AG10803 (cell line): ENCODE results near the gene ROR2.

Source experiments
- DNase-seq: peaks from one replicate; pipeline ENCODE4 v3.0.0; 2010; ENCODE audit warnings: low read depth
- H3K4me3 ChIP-seq: 2 replicates; pipeline ENCODE4 v1.5.1; 2011; ENCODE audit warnings: mild to moderate bottlenecking, low read length, control low read depth
- TF ChIP-seq, protein P1 (sequence below): conservative IDR thresholded peaks from 2 replicates; pipeline ENCODE4 v1.5.1; 2011; ENCODE audit warnings: mild to moderate bottlenecking, low read length, control low read depth, inconsistent platforms

The ROR2 gene

DNA sequence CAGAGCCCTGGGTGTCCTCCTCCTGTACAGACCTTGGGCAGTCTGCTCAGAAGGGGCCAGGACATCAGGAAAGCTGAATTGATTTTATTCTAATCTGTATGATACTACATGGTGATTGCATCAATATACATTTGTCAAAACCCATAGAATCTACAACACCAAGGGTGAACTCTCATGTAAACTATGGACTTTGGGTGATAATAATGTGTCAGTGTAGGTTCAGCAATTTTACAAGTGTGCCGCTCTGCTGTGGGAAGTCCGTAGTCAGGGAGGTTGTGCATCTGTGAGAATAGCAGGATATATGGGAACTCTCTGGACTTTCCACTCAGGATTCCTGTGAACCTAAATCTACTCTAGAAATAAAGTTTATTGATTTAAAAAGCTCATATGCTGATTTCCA, 371.1 kb downstream of the ROR2 start:
- no peak overlapping the region for H3K4me3 ChIP-seq
- DNase-seq, result no peak
- TF ChIP-seq, protein P1, sequence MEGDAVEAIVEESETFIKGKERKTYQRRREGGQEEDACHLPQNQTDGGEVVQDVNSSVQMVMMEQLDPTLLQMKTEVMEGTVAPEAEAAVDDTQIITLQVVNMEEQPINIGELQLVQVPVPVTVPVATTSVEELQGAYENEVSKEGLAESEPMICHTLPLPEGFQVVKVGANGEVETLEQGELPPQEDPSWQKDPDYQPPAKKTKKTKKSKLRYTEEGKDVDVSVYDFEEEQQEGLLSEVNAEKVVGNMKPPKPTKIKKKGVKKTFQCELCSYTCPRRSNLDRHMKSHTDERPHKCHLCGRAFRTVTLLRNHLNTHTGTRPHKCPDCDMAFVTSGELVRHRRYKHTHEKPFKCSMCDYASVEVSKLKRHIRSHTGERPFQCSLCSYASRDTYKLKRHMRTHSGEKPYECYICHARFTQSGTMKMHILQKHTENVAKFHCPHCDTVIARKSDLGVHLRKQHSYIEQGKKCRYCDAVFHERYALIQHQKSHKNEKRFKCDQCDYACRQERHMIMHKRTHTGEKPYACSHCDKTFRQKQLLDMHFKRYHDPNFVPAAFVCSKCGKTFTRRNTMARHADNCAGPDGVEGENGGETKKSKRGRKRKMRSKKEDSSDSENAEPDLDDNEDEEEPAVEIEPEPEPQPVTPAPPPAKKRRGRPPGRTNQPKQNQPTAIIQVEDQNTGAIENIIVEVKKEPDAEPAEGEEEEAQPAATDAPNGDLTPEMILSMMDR, result no peak

DNA sequence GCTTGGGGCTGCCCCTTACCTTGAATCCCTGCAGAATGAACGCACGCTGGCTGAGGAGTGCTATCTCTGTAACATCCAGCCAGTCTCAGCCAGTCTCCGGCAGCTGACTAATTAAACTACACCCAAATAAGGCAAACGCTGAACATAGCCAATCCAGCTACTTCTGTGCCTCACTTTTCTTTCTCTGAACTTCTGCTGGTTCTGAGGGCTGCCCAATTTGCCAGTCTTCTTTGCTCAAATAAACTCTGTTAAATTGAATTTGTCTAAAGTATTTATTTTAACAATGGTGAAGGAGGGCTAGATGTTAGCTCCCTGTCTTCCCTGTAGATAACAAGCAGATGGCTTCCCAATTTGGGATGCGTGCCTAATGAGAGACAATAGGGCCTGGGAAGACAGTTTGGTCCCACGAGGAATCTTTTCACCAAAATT, 372.4 kb downstream of the ROR2 start:
- TF ChIP-seq, protein P1, result no peak
- no peak overlapping the region for H3K4me3 ChIP-seq
- no peak for DNase-seq

DNA sequence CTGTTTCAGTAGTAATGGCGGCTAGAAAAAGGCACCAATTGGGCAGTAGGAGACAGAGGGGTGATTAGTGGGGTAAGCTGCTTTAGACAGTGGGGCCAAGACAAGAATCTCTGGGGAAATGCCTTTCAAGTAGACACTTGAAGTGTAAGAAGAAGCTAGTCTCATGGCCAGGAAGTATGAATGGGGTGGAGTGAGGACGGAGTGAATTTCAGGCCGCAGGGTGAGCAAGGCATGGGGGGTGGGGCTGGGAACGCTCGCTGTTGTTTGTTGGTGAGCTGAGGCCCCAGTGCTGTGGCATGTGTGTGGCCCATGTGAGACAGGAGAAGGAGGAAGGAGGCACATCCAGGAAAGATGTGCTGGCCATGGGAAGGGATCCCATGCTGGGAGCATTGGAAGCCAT, 377.2 kb downstream of the ROR2 start:
- no peak for DNase-seq
- no peak overlapping the region for H3K4me3 ChIP-seq
- TF ChIP-seq, protein P1, result no peak

DNA sequence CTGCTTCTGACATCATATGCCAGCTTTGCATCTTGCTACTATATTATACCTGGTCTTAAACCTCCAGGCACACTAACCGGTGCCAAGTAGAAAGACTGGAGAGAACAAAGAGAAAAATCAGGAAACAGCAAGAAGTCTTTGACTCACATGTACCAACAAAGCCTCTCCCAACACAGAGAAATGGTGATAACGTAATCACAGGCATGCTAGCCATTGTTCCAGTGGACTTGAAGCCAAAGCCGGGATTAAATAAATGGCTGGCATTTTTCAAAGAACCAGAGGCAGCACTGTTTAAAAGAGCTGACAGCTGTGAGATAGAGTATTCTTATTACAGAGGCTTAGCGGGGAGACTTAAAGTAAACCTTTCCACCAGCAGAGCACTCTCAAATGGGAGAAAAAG, 378.0 kb downstream of the ROR2 start:
- no peak for DNase-seq

DNA sequence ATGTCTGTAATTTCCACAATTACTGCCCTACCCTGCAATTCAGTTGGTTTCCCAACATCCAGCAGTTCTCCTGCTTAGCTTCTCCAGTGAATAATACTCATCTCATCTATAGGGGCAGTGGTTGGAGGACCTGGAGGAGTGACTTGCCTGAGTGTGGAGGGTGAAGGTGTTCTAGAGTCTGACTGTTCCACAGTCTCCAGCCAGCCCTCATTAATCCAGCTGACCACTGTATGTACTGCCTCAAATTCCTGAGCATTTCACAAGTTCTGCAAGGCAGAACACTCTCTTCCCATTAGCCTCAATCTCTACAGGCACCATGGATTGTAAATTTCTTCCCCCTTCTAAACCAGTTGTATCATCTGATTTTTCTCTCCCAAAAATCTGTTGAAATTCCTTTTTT, 379.0 kb downstream of the ROR2 start:
- no peak for DNase-seq
- H3K4me3 ChIP-seq, result no peak overlapping the region
- TF ChIP-seq, protein P1, result no peak

More for the DNA sequence above, 378.0 kb downstream of the ROR2 start:
- TF ChIP-seq, protein P1, result no peak
- no peak overlapping the region for H3K4me3 ChIP-seq

DNA sequence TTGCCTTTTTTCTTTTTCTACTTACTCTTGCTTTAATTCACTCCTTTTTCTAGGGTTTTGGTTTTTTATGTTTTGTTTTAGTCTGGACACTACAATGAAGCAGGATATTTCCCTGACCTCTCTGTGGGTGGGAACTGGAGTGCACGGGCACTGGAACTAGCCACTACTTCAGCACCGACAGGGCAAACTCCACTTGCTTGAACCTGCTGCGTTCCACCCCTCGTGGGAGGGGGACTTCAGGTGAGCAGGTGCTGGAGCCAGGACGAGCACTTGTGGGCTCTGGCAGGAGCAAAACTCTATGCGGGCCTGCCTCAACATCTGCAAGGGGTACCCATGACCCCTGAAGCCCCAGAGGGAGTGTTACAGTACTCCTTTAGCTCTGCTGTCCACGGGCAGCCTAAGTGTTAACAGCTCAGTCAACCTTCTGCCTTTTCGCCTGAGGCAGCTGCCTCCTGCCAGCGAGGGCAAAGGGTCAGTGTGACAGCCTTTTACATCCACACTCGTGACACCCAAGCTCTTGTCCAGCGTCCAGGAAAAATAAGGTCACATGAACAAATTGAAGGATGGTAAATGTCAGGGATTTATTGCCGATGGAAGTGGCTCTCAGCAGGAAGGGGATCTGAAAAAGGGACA, 382.3 kb downstream of the ROR2 start:
- DNase-seq, result no peak
- TF ChIP-seq, protein P1, result no peak
- no peak overlapping the region for H3K4me3 ChIP-seq

DNA sequence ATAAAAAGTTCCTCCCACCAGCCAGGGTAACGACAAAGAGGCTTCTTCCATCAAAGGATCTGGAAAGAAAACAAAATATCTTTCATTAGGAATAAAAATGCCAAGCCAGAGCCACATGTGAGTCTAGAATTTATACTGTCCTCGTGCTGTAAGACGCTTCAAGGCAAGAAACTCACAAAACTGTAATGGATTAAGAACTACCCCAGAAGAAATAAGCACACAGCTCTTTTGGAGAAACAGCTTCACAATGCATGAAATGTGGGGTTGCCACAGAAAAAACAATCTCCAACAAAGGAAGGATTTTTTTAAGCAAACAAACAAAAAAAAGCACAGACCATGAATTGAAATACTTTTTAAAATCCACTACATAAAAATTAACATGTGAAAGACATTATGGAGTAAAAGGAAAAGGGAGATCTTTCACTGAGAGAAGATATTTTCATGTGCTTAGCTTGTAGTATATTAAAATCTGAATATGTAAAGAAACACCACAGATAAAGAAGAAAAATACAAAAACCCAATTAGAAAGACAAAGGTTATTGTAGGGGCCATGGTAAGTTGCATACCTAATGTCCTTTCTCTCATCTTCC, 385.9 kb downstream of the ROR2 start:
- no peak for DNase-seq

More for the DNA sequence above, 385.9 kb downstream of the ROR2 start:
- TF ChIP-seq, protein P1, result no peak
- H3K4me3 ChIP-seq, result no peak overlapping the region
